Measurements from ENCODE around the gene CFAP73. TPM values are rescaled to one million over a fixed set of nuclear protein-coding genes. Genes with fewer than 3 reads are reported as not detected.

Gene CFAP73
- polyA plus RNA-seq, 1 donor from 2014 or later: not detected

DNA sequence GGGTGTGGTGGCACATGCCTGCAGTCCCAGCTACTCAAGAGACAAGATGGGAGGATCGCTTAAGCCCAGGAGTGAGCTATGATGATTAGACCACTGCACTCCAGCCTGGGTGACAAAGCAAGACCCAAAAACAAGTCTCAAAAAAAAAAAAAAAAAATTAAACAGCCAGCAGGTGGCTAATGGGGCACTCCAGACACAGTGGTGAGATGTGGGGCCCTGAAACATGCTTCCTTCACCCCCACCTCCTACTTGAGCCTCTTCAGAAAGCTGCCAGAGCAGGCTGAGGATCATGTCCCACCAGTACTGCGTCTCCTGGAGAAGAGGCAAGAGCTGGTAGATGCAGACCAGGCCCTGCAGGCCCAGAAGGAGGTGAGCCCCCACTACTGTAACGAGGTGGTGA, 2.1 kb downstream of the CFAP73 start:
- Histone ChIP-seq H3K4me3 (ENCODE audit: low read length) (no peak overlapping the region), H3F3A (ENCODE audit: insufficient read depth, low read length, poor library complexity, severe bottlenecking) (no peaks in the 10 kb centered on the region), H3K79me2 (replicated peaks; ENCODE audit: insufficient read depth, low read length) (no peaks in the 10 kb centered on the region), H3K9me3 (ENCODE audit: low read length) (no peaks in the 10 kb centered on the region), H4K20me1 (ENCODE audit: insufficient read depth) (no peaks in the 10 kb centered on the region), H3K9me2 (ENCODE audit: insufficient read depth, low read length) (no peaks in the 10 kb centered on the region), H3K27ac (ENCODE audit: low read length) (no peak overlapping the region), H2AFZ (ENCODE audit: low read depth, low read length) (no peak overlapping the region), H3K9ac (ENCODE audit: low read length) (no peak overlapping the region), H3K4me2 (ENCODE audit: low read length) (no peak overlapping the region), H3K36me3 (ENCODE audit: insufficient read depth, low read length) (no peaks in the 10 kb centered on the region), H3K27me3 (ENCODE audit: insufficient read depth, low read depth, low read length) (peaks cover 41% of the 10 kb centered on the region)
- TF ChIP-seq EZH2 (IDR thresholded peaks at IDR 0.05; ENCODE audit: borderline replicate concordance, insufficient read depth, low read length, poor library complexity, severe bottlenecking) (no peak), EP300 (conservative IDR thresholded peaks at IDR 0.05; ENCODE audit: poor library complexity, severe bottlenecking) (no peak), POLR2AphosphoS5 (IDR thresholded peaks at IDR 0.05) (no peak), SMC3 (conservative IDR thresholded peaks at IDR 0.05; ENCODE audit: poor library complexity) (no peak), TAF1 (IDR thresholded peaks at IDR 0.05; ENCODE audit: low read depth) (no peak), RAD21 (conservative IDR thresholded peaks at IDR 0.05) (no peak), MXI1 (conservative IDR thresholded peaks at IDR 0.05; ENCODE audit: poor library complexity, severe bottlenecking) (no peak)
- TF ChIP-seq, protein P1, sequence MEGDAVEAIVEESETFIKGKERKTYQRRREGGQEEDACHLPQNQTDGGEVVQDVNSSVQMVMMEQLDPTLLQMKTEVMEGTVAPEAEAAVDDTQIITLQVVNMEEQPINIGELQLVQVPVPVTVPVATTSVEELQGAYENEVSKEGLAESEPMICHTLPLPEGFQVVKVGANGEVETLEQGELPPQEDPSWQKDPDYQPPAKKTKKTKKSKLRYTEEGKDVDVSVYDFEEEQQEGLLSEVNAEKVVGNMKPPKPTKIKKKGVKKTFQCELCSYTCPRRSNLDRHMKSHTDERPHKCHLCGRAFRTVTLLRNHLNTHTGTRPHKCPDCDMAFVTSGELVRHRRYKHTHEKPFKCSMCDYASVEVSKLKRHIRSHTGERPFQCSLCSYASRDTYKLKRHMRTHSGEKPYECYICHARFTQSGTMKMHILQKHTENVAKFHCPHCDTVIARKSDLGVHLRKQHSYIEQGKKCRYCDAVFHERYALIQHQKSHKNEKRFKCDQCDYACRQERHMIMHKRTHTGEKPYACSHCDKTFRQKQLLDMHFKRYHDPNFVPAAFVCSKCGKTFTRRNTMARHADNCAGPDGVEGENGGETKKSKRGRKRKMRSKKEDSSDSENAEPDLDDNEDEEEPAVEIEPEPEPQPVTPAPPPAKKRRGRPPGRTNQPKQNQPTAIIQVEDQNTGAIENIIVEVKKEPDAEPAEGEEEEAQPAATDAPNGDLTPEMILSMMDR (IDR thresholded peaks at IDR 0.05; ENCODE audit: poor library complexity, severe bottlenecking): no peak
- TF ChIP-seq, protein P2, sequence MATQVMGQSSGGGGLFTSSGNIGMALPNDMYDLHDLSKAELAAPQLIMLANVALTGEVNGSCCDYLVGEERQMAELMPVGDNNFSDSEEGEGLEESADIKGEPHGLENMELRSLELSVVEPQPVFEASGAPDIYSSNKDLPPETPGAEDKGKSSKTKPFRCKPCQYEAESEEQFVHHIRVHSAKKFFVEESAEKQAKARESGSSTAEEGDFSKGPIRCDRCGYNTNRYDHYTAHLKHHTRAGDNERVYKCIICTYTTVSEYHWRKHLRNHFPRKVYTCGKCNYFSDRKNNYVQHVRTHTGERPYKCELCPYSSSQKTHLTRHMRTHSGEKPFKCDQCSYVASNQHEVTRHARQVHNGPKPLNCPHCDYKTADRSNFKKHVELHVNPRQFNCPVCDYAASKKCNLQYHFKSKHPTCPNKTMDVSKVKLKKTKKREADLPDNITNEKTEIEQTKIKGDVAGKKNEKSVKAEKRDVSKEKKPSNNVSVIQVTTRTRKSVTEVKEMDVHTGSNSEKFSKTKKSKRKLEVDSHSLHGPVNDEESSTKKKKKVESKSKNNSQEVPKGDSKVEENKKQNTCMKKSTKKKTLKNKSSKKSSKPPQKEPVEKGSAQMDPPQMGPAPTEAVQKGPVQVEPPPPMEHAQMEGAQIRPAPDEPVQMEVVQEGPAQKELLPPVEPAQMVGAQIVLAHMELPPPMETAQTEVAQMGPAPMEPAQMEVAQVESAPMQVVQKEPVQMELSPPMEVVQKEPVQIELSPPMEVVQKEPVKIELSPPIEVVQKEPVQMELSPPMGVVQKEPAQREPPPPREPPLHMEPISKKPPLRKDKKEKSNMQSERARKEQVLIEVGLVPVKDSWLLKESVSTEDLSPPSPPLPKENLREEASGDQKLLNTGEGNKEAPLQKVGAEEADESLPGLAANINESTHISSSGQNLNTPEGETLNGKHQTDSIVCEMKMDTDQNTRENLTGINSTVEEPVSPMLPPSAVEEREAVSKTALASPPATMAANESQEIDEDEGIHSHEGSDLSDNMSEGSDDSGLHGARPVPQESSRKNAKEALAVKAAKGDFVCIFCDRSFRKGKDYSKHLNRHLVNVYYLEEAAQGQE (IDR thresholded peaks at IDR 0.05; ENCODE audit: borderline replicate concordance): no peak

DNA sequence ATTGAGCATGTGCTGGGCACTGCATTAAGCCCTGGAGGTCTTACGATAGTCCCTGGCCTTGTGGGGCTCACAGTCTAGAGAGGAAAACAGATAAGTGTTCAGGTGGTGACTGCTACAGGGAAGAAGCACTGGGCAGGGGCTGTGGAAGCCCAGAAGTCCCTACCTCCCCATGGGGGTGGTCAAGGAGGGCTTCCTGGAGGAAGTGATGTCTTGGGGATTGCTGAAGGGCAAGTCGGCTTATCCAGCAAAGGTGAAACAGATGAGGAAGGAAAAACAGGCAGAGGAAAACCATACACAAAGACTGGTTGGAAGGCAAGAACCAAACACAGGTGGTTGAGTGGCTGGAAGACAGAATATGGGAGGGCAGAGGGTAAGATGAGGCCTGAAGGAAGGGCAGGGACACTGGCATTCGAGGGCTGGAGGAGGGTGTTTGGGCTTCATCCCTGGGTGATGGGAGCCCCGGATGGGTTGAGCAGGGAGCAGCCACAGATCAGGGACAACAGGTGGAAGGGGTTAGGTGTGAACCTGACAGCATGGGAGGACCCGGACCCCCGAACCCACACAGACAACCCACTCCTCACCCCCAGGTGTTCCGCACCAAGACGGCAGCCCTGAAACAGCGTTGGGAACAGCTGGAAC, 2.8 kb downstream of the CFAP73 start:
- Histone ChIP-seq H3K27ac (ENCODE audit: low read length) (no peak overlapping the region), H3K9me3 (ENCODE audit: low read length) (no peaks in the 10 kb centered on the region), H3K36me3 (ENCODE audit: insufficient read depth, low read length) (no peaks in the 10 kb centered on the region), H4K20me1 (ENCODE audit: insufficient read depth) (no peaks in the 10 kb centered on the region), H3K79me2 (replicated peaks; ENCODE audit: insufficient read depth, low read length) (no peaks in the 10 kb centered on the region), H3K4me3 (ENCODE audit: low read length) (peak overlapping the region; percentile 68), H3F3A (ENCODE audit: insufficient read depth, low read length, poor library complexity, severe bottlenecking) (no peaks in the 10 kb centered on the region), H3K9me2 (ENCODE audit: insufficient read depth, low read length) (no peaks in the 10 kb centered on the region), H3K27me3 (ENCODE audit: insufficient read depth, low read depth, low read length) (peaks cover 41% of the 10 kb centered on the region), H3K4me2 (ENCODE audit: low read length) (peak overlapping the region; percentile 27), H2AFZ (ENCODE audit: low read depth, low read length) (no peak overlapping the region), H3K9ac (ENCODE audit: low read length) (no peak overlapping the region)
- TF ChIP-seq, protein P2 (IDR thresholded peaks at IDR 0.05; ENCODE audit: borderline replicate concordance): no peak
- no peak for TF ChIP-seq POLR2AphosphoS5 (IDR thresholded peaks at IDR 0.05)
- TF ChIP-seq EP300 (conservative IDR thresholded peaks at IDR 0.05; ENCODE audit: poor library complexity, severe bottlenecking): no peak
- TF ChIP-seq EZH2 (IDR thresholded peaks at IDR 0.05; ENCODE audit: borderline replicate concordance, insufficient read depth, low read length, poor library complexity, severe bottlenecking): no peak

All from neural cell (in vitro differentiated cells).